ENCODE results near the gene FAM120B. TPM values are rescaled to one million over a fixed set of nuclear protein-coding genes. Genes with fewer than 3 reads are reported as not detected.

FAM120B gene
- total and polyA plus RNA-seq, 2 of the 4 experiments (the other 2 are of a cell fraction), result 15.3 to 28.0 TPM

- Histone ChIP-seq H3K9me1 (ENCODE audit: insufficient read depth, low read length) (peaks cover 3% of the 10 kb centered on the region; the same call in 1 of the 2 replicates), H2AK9ac (replicated peaks; ENCODE audit: low read depth, low read length, poor library complexity) (no peak overlapping the region), H3K4me1 (ENCODE audit: control insufficient read depth, insufficient read depth, low read length) (peaks cover 4% of the 10 kb centered on the region; the same call in 1 of the 2 replicates), H2BK20ac (ENCODE audit: low read depth, low read length) (no peak overlapping the region), H3K9me3 (ENCODE audit: control insufficient read depth, insufficient read depth, low read length) (no peaks in the 10 kb centered on the region), H3K23ac (ENCODE audit: low read depth, low read length) (no peak overlapping the region), H4K91ac (ENCODE audit: insufficient read depth, low read depth, low read length) (no peak overlapping the region), H3K56ac (ENCODE audit: extremely low read depth, insufficient read depth, low read length) (no peak overlapping the region), H4K5ac (ENCODE audit: low read depth, low read length) (no peak overlapping the region), H2BK5ac (ENCODE audit: low read depth, low read length, poor library complexity, severe bottlenecking) (no peak overlapping the region), H3K18ac (ENCODE audit: low read depth, low read length) (no peak overlapping the region; the same call in 1 of the 2 replicates), H4K20me1 (ENCODE audit: insufficient read depth, low read length) (no peaks in the 10 kb centered on the region), H3K9ac (ENCODE audit: low read depth, low read length) (no peak overlapping the region), H2AFZ (replicated peaks; ENCODE audit: low read length, poor library complexity) (peak overlapping the region; percentile 65), H3K14ac (replicated peaks; ENCODE audit: low read depth, low read length) (no peak overlapping the region), H2BK15ac (ENCODE audit: low read depth, low read length) (no peak overlapping the region), H3K27me3 (ENCODE audit: control insufficient read depth, insufficient read depth, low read length) (no peaks in the 10 kb centered on the region; the same call in 1 of the 2 replicates), H3K4me3 (ENCODE audit: insufficient read depth, low read depth, low read length) (no peak overlapping the region), H3K27ac (ENCODE audit: insufficient read depth, low read length) (no peak overlapping the region), H3K36me3 (ENCODE audit: control insufficient read depth, insufficient read depth, low read length) (no peaks in the 10 kb centered on the region), H2BK120ac (ENCODE audit: low read depth, low read length) (no peak overlapping the region), H4K8ac (ENCODE audit: low read depth in 2 of 2, low read length in 2 of 2) (no peak overlapping the region), H3K4me2 (ENCODE audit: low read depth, low read length) (no peak overlapping the region), H2AK5ac (ENCODE audit: low read depth, low read length) (no peak overlapping the region), H3K4ac (ENCODE audit: low read depth, low read length) (no peak overlapping the region), H3K79me1 (ENCODE audit: low read depth in 1 of 2, low read length in 2 of 2) (no peaks in the 10 kb centered on the region)
- POLR2A ChIA-PET (ENCODE audit: unreplicated experiment), result no interaction called here
- CTCF ChIA-PET, result no interaction called here
- WGBS, 2 experiments (ENCODE audit: extremely low coverage in 2 of 2, insufficient read length in 1 of 2), result 96% methylated on average over 15 of the region's 70 CpGs; no CpG with 5 or more reads in 1 of the 2 experiments
- DNase-seq (no peak), ATAC-seq (ENCODE audit: low read depth) (no peak)
- intact Hi-C loops (cut with micrococcal nuclease), result no loop called here
- BruUV-seq (replicated peaks), result no TSS peak
- in situ Hi-C loops (cut with MboI; ENCODE audit: low sequenced_read_pairs), result no loop called here
- dilution Hi-C loops (cut with HindIII; ENCODE audit: low sequenced_read_pairs, unreplicated experiment), result no loop called here
- TF ChIP-seq NFE2L2 (IDR thresholded peaks at IDR 0.05; ENCODE audit: low read depth, low read length) (no peak), USF2 (IDR thresholded peaks at IDR 0.05; ENCODE audit: low read depth, low read length) (no peak), CTCF (conservative IDR thresholded peaks at IDR 0.05; ENCODE audit: low read depth, low read length) (no peak), CEBPB (IDR thresholded peaks at IDR 0.05; ENCODE audit: low read depth, low read length) (no peak), MAFK (IDR thresholded peaks at IDR 0.05; ENCODE audit: low read depth, low read length) (no peak), FOS (IDR thresholded peaks at IDR 0.05; ENCODE audit: low read depth, low read length) (no peak), SMC3 (IDR thresholded peaks at IDR 0.05; ENCODE audit: low read depth, low read length) (no peak), CHD1 (IDR thresholded peaks at IDR 0.05; ENCODE audit: low read depth, low read length) (no peak), BHLHE40 (IDR thresholded peaks at IDR 0.05; ENCODE audit: low read depth, low read length) (no peak), POLR2A (IDR thresholded peaks at IDR 0.05; ENCODE audit: low read depth, low read length) (no peak), MAZ (IDR thresholded peaks at IDR 0.05; ENCODE audit: borderline replicate concordance, low read depth, low read length) (no peak), RAD21 (IDR thresholded peaks at IDR 0.05; ENCODE audit: low read length) (no peak), ELK1 (IDR thresholded peaks at IDR 0.05; ENCODE audit: borderline replicate concordance, low read depth, low read length) (no peak), RFX5 (IDR thresholded peaks at IDR 0.05; ENCODE audit: low read depth, low read length) (no peak)
Observed at GRCh38 chr6:170420791-170421776, 114.5 kb downstream of the FAM120B start.
